OCI-LY3 (cell line): Measurements from ENCODE around the gene SLC37A4.

ENCODE experiments used
- H2AFZ ChIP-seq: fragments of 200-600, 300-600 bp; shearing (Covaris generic); 2 replicates; pipeline ENCODE4 v1.6.0; 2014; ENCODE audit warnings: antibody characterized with exemption, low read depth, low read length
- H3K27ac ChIP-seq: fragments of 200-600, 300-600 bp; sonication (generic); 2 replicates; pipeline ENCODE4 v1.5.1; 2014; ENCODE audit warnings: mild to moderate bottlenecking, low read length, moderate library complexity, mixed read lengths
- H3K27me3 ChIP-seq: fragments of 200-600, 300-600 bp; sonication (generic); 2 replicates; pipeline ENCODE4 v1.6.1; 2014; ENCODE audit warnings: low read depth, low read length, mixed read lengths
- H3K36me3 ChIP-seq: fragments of 200-600, 300-600 bp; sonication (generic); replicated peaks from 2 replicates; pipeline ENCODE3; 2014; ENCODE audit warnings: low read depth, low read length, mixed read lengths
- H3K4me1 ChIP-seq: fragments of 300-600, 200-600 bp; sonication (generic); 2 replicates; pipeline ENCODE4 v1.6.1; 2014; ENCODE audit warnings: low read length, mixed read lengths
- H3K4me2 ChIP-seq: fragments of 200-600, 300-600 bp; sonication (generic); 2 replicates; pipeline ENCODE4 v1.6.1; 2014; ENCODE audit warnings: low read length, mixed read lengths
- H3K4me3 ChIP-seq: fragments of 300-600, 200-600 bp; sonication (generic); 2 replicates; pipeline ENCODE4 v1.5.1; 2014; ENCODE audit warnings: antibody characterized with exemption, mild to moderate bottlenecking, low read length, moderate library complexity
- H3K79me2 ChIP-seq: fragments of 300-600, 200-600 bp; shearing (Covaris generic); 2 replicates; pipeline ENCODE4 v1.6.1; 2014; ENCODE audit warnings: mild to moderate bottlenecking, low read length, mixed read lengths
- H3K9ac ChIP-seq: fragments of 300-600, 200-600 bp; shearing (Covaris generic); 2 replicates; pipeline ENCODE4 v1.6.0; 2014; ENCODE audit warnings: mild to moderate bottlenecking, low read length, moderate library complexity
- H3K9me3 ChIP-seq: fragments of 200-600, 300-600 bp; shearing (Covaris generic); 2 replicates; pipeline ENCODE4 v1.6.1; 2014; ENCODE audit warnings: low read length, mixed read lengths; ENCODE audit not compliant: insufficient read depth
- H4K20me1 ChIP-seq: fragments of 200-600, 300-600 bp; sonication (generic); 2 replicates; pipeline ENCODE4 v1.6.1; 2016; ENCODE audit warnings: low read length, mixed read lengths; ENCODE audit not compliant: insufficient read depth
- CTCF ChIP-seq: fragments of 200-600, 300-600 bp; sonication (generic); IDR thresholded peaks from 2 replicates; pipeline ENCODE4 v1.5.1; 2014; ENCODE audit warnings: antibody characterized with exemption, low read length, low read depth
- EZH2phosphoT487 ChIP-seq: fragments of 200-600 bp; shearing (Covaris generic); IDR thresholded peaks from 2 replicates; pipeline ENCODE4 v1.6.1; 2018; ENCODE audit warnings: antibody characterized with exemption, mixed run types, low read depth

SLC37A4 gene

GRCh38 chr11:119047205-119047604 is 16.5 kb upstream of the SLC37A4 start:
- Histone ChIP-seq H3K9ac (peak overlapping the region; percentile 31; the same call in 1 of the 2 replicates), H3K9me3 (no peaks in the 10 kb centered on the region), H3K79me2 (peaks cover 25% of the 10 kb centered on the region), H2AFZ (no peak overlapping the region), H3K27ac (peak overlapping the region; percentile 73), H4K20me1 (no peaks in the 10 kb centered on the region), H3K4me2 (peak overlapping the region; percentile 33), H3K36me3 (peaks cover 65% of the 10 kb centered on the region), H3K4me3 (no peak overlapping the region), H3K4me1 (peaks cover 50% of the 10 kb centered on the region), H3K27me3 (no peaks in the 10 kb centered on the region)
- TF ChIP-seq EZH2phosphoT487 (no peak), CTCF (no peak)

- H3K36me3 ChIP-seq = peaks cover 64% of the 10 kb centered on the region
- no peak for TF ChIP-seq CTCF
- TF ChIP-seq EZH2phosphoT487 = no peak
- H3K9ac ChIP-seq = no peak overlapping the region
- peaks cover 25% of the 10 kb centered on the region for H3K79me2 ChIP-seq
- no peak overlapping the region for H2AFZ ChIP-seq
- H3K4me3 ChIP-seq = no peak overlapping the region
- peaks cover 50% of the 10 kb centered on the region for H3K4me1 ChIP-seq
- H3K4me2 ChIP-seq = no peak overlapping the region
- peak overlapping the region; percentile 73; the same call in 1 of the 2 replicates for H3K27ac ChIP-seq
- no peaks in the 10 kb centered on the region for H3K27me3 ChIP-seq
- H4K20me1 ChIP-seq = no peaks in the 10 kb centered on the region
- H3K9me3 ChIP-seq = no peaks in the 10 kb centered on the region
Measured at GRCh38 chr11:119046489-119046888, 15.8 kb upstream of the SLC37A4 start.

- H3K4me2 ChIP-seq = no peak overlapping the region
- no peak overlapping the region for H2AFZ ChIP-seq
- no peaks in the 10 kb centered on the region for H4K20me1 ChIP-seq
- TF ChIP-seq EZH2phosphoT487 (no peak), CTCF (no peak)
- no peak overlapping the region for H3K4me3 ChIP-seq
- no peaks in the 10 kb centered on the region for H3K27me3 ChIP-seq
- peaks cover 42% of the 10 kb centered on the region for H3K4me1 ChIP-seq
- H3K9ac ChIP-seq = no peak overlapping the region
- peaks cover 9% of the 10 kb centered on the region for H3K79me2 ChIP-seq
- no peak overlapping the region for H3K27ac ChIP-seq
- no peaks in the 10 kb centered on the region for H3K9me3 ChIP-seq
- peaks cover 52% of the 10 kb centered on the region for H3K36me3 ChIP-seq
Measured at GRCh38 chr11:119044708-119045107, 14.0 kb upstream of the SLC37A4 start.

- Histone ChIP-seq H3K4me1 (peaks cover 32% of the 10 kb centered on the region), H3K27me3 (no peaks in the 10 kb centered on the region), H3K27ac (no peak overlapping the region), H2AFZ (no peak overlapping the region), H3K9ac (no peak overlapping the region), H3K4me3 (no peak overlapping the region), H3K36me3 (peaks cover 34% of the 10 kb centered on the region), H3K79me2 (no peaks in the 10 kb centered on the region), H3K4me2 (no peak overlapping the region), H3K9me3 (no peaks in the 10 kb centered on the region), H4K20me1 (no peaks in the 10 kb centered on the region)
- TF ChIP-seq CTCF = no peak
- no peak for TF ChIP-seq EZH2phosphoT487
Measured at GRCh38 chr11:119042927-119043326, 12.2 kb upstream of the SLC37A4 start.
